ENCODE results near the gene SLFN13. TPM values are rescaled to one million over a fixed set of nuclear protein-coding genes. Genes with fewer than 3 reads are reported as not detected.
"Not testable (repeated sequence)": the region's sequence is repeated elsewhere in the genome, so short reads cannot be mapped to it uniquely, and the experiment has no call there.

SLFN13 gene
- total RNA-seq, 1 donor from 2014 or later = 25.7 TPM

DNA sequence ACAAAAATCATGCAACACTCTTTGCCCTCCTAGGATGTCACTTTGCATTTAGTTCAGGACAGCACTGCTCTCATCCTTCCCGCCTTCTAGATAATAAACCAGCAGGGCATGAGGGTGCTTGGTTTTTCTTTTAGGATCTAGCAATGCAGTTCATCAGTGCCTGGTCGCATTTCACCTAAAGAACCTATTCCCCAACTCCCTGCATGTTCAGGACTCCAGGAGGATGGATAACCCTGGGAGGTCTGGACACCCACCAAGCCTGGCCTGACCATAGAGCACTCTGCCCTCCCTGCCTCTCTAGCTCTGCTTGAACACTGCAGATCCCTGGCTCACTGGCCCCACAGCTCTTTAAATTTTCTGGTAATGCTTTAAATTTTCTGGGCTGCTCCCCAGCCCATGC is 18.9 kb downstream of the SLFN13 start:
- Histone ChIP-seq H3K36me3 (no peaks in the 10 kb centered on the region), H3K27ac (no peak overlapping the region), H3K4me3 (no peak overlapping the region), H3K9me3 (no peaks in the 10 kb centered on the region), H3K27me3 (no peaks in the 10 kb centered on the region), H3K4me1 (peaks cover 32% of the 10 kb centered on the region)
- ATAC-seq (no peak), DNase-seq (no peak)
- no peak for TF ChIP-seq CTCF (IDR thresholded peaks at IDR 0.05)
- intact Hi-C loops (cut with DNase I) = no loop called here

DNA sequence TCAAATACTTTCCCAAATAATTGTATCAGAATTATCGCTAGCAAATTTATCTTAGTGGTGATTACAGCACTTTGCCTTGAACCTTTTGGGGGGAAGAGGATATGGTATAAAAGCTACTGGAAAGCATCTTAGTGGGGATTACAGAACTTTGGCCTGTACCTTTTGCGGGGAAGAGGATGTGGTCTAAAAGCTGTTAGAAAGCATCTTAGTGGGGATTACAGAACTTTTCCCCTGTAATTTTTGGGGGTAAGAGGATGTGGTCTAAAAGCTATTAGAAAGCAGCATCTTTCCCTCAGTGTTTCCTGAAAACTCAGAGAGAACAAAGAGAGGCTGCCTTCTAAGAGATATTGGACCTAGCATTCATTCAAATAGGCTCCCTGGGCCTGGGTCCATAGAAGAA is 20.3 kb downstream of the SLFN13 start:
- Histone ChIP-seq H3K4me3 (no peak overlapping the region), H3K4me1 (peaks cover 19% of the 10 kb centered on the region), H3K36me3 (no peaks in the 10 kb centered on the region), H3K27me3 (no peaks in the 10 kb centered on the region), H3K9me3 (no peaks in the 10 kb centered on the region), H3K27ac (no peak overlapping the region)
- no peak for TF ChIP-seq CTCF (IDR thresholded peaks at IDR 0.05)
- intact Hi-C loops (cut with DNase I) = no loop called here
- DNase-seq (no peak), ATAC-seq (no peak)

- DNase-seq (no peak), ATAC-seq (no peak)
- H3K27me3 ChIP-seq = no peaks in the 10 kb centered on the region
- H3K9me3 ChIP-seq = no peaks in the 10 kb centered on the region
- no peak overlapping the region for H3K4me3 ChIP-seq
- peaks cover 19% of the 10 kb centered on the region for H3K36me3 ChIP-seq
- H3K4me1 ChIP-seq = peaks cover 3% of the 10 kb centered on the region
- intact Hi-C loops (cut with DNase I) = no loop called here
- H3K27ac ChIP-seq = no peak overlapping the region
- no peak for TF ChIP-seq CTCF (IDR thresholded peaks at IDR 0.05)
These were observed 24.8 kb downstream of the SLFN13 start for GRCh38 chr17:35423761-35424160.

GRCh38 chr17:35421069-35421468 is 27.5 kb downstream of the SLFN13 start:
- H3K27me3 ChIP-seq; ATAC-seq; intact Hi-C loops (cut with DNase I); H3K27ac ChIP-seq; H3K4me1 ChIP-seq; H3K4me3 ChIP-seq; H3K9me3 ChIP-seq; DNase-seq: not testable (repeated sequence)
- peaks cover 19% of the 10 kb centered on the region for H3K36me3 ChIP-seq

DNA sequence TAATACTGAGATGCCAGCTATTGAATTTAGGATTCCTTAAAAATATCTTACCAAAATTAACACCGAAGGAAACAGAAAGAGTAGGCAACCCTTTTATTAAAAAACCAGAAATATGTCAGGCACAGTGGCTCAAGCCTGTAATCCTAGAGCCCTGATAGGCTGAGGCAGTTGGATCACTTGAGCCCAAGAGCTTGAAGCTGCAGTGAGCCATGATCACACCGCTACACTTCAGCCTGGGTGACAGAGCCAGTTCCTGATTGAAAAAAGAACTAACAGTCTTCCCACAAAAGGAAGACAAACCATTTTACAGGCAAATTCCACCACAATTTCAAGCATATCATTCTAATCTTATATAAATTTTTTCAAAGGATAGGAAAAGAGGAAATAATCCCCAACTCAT is 31.9 kb downstream of the SLFN13 start:
- no peaks in the 10 kb centered on the region for H3K4me1 ChIP-seq
- H3K36me3 ChIP-seq = peaks cover 21% of the 10 kb centered on the region
- no peak for TF ChIP-seq CTCF (IDR thresholded peaks at IDR 0.05)
- intact Hi-C loops (cut with DNase I) = no loop called here
- no peaks in the 10 kb centered on the region for H3K9me3 ChIP-seq
- no peaks in the 10 kb centered on the region for H3K27me3 ChIP-seq
- no peak overlapping the region for H3K4me3 ChIP-seq
- ATAC-seq = no peak
- H3K27ac ChIP-seq = no peak overlapping the region
- no peak for DNase-seq

DNA sequence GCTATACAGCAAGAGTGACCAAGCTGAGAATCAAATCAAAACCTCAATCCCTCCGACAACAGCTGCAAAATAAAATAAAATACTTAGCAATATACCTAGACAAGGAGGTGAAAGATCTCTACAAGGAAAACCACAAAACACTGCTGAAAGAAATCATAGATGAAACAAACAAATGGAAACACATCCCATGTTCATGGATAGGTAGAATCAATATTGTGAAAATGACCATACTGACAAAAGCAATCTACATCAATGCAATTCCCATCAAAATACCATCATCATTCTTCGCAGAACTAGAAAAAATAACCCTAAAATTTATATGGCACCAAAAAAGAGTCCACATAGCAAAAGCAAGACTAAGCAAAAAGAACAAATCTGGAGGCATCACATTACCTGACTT is 33.9 kb downstream of the SLFN13 start:
- H3K4me3 ChIP-seq; ATAC-seq; H3K9me3 ChIP-seq; H3K27ac ChIP-seq; intact Hi-C loops (cut with DNase I); H3K27me3 ChIP-seq; H3K4me1 ChIP-seq; DNase-seq: not testable (repeated sequence)
- H3K36me3 ChIP-seq = peaks cover 35% of the 10 kb centered on the region

- no peak for TF ChIP-seq CTCF (IDR thresholded peaks at IDR 0.05)
- DNase-seq (no peak), ATAC-seq (no peak)
- Histone ChIP-seq H3K9me3 (no peaks in the 10 kb centered on the region), H3K4me1 (no peaks in the 10 kb centered on the region), H3K27ac (no peak overlapping the region), H3K4me3 (no peak overlapping the region), H3K27me3 (no peaks in the 10 kb centered on the region), H3K36me3 (peaks cover 32% of the 10 kb centered on the region)
- intact Hi-C loops (cut with DNase I) = no loop called here
These were observed 34.3 kb downstream of the SLFN13 start for GRCh38 chr17:35414247-35414646.
